GM12878 (cell line): ENCODE data around the gene PHACTR3. TPM values are rescaled to one million over a fixed set of nuclear protein-coding genes. Genes with fewer than 3 reads are reported as not detected.

Source experiments
- ATAC-seq: fragments of 200-7000 bp; cut with Tn5 transposase; 3 replicates; pipeline ENCODE4 v1.9.1; 2020; ENCODE audit warnings: mild to moderate bottlenecking, moderate library complexity
- BruUV-seq: library from RNA; stranded (reverse); fragments of 400-500 nt; replicated peaks from 2 replicates; lab custom pipeline; 2021; lab: Mats Ljungman, UMichigan
- CTCF ChIA-PET: fragments of 300-600 bp; sonication (Branson Sonifier 250); formaldehyde crosslinking; extraction: SDS; loops from one replicate; lab custom pipeline; 2021; ENCODE audit warnings: inconsistent platforms; lab: Yijun Ruan, JAX
- POLR2A ChIA-PET: fragments of 350-600 bp; formaldehyde crosslinking; extraction: SDS; loops from one replicate; lab custom pipeline; 2021; ENCODE audit warnings: inconsistent platforms; lab: Charles Lee
- RAD21 ChIA-PET: fragments of 300-600 bp; sonication (Branson Sonifier 250); formaldehyde crosslinking; loops from one replicate; lab custom pipeline; 2023; ENCODE audit warnings: antibody characterized with exemption; ENCODE audit not compliant: unreplicated experiment; lab: Charles Lee
- SMC1A ChIA-PET: fragments of 300-600 bp; sonication (Branson Sonifier 250); formaldehyde crosslinking; loops from one replicate; lab custom pipeline; 2023; ENCODE audit not compliant: unreplicated experiment, uncharacterized antibody; lab: Charles Lee
- DNase-seq: peaks from one replicate; pipeline ENCODE4 v3.0.0-alpha.2; 2011; ENCODE audit warnings: low read depth, low spot score
- FAIRE-seq: peaks from 3 replicates; lab custom pipeline; 2011; peaks lifted over from hg19 to GRCh38; lab: Jason Lieb, UNC
- H2AFZ ChIP-seq: 2 replicates; pipeline ENCODE4 v1.6.0; 2011; ENCODE audit warnings: low read depth, low read length, control low read depth; ENCODE audit not compliant: control insufficient read depth
- H3K27ac ChIP-seq: 2 replicates; pipeline ENCODE4 v1.5.1; 2011; ENCODE audit warnings: control low read depth; ENCODE audit not compliant: control insufficient read depth, insufficient read depth
- H3K27me3 ChIP-seq, 2 experiments: replicated peaks in 1 of 2; 2 replicates each; pipeline versions ENCODE4 v1.6.0 to v1.6.1; 2011; ENCODE audit warnings: low read length in 1 of 2; ENCODE audit not compliant: control insufficient read depth in 2 of 2, insufficient read depth in 2 of 2
- H3K36me3 ChIP-seq, 2 experiments: 2 replicates each; pipeline ENCODE4 v1.5.1; 2011; ENCODE audit warnings: low read length in 1 of 2; ENCODE audit not compliant: control insufficient read depth in 2 of 2, insufficient read depth in 2 of 2
- H3K4me1 ChIP-seq: 2 replicates; pipeline ENCODE4 v1.6.1; 2011; ENCODE audit warnings: mild to moderate bottlenecking, low read length, moderate library complexity, mixed read lengths; ENCODE audit not compliant: control insufficient read depth, insufficient read depth
- H3K4me2 ChIP-seq: 2 replicates; pipeline ENCODE4 v1.6.0; 2011; ENCODE audit warnings: control low read depth; ENCODE audit not compliant: control insufficient read depth, insufficient read depth
- H3K4me3 ChIP-seq: fragments of 200-600 bp; sonication (generic); 2 replicates; pipeline ENCODE4 v1.5.1; 2016
- H3K79me2 ChIP-seq: 2 replicates; pipeline ENCODE4 v1.6.0; 2011; ENCODE audit warnings: low read length; ENCODE audit not compliant: control insufficient read depth, insufficient read depth
- H3K9ac ChIP-seq: 2 replicates; pipeline ENCODE4 v1.8.0; 2011; ENCODE audit warnings: low read length, control low read depth, mixed read lengths; ENCODE audit not compliant: control insufficient read depth, insufficient read depth
- H3K9me3 ChIP-seq: replicated peaks from 3 replicates; pipeline ENCODE4 v1.5.1; 2011; ENCODE audit warnings: mild to moderate bottlenecking, low read length; ENCODE audit not compliant: control insufficient read depth, insufficient read depth
- H4K20me1 ChIP-seq: 2 replicates; pipeline ENCODE4 v1.6.0; 2011; ENCODE audit not compliant: control insufficient read depth, insufficient read depth
- CBFB ChIP-seq: IDR thresholded peaks from 2 replicates; pipeline ENCODE4 v1.6.1; 2016; ENCODE audit warnings: antibody characterized with exemption, low read depth
- CEBPB ChIP-seq, 2 experiments: fragments of 150-350 bp in 1 of 2; IDR thresholded peaks; 2 replicates each; pipeline ENCODE4 v1.6.1; 2012 to 2014; ENCODE audit warnings: low read depth in 2 of 2, low read length in 2 of 2, borderline replicate concordance in 1 of 2, inconsistent platforms in 1 of 2
- CHD2 ChIP-seq: IDR thresholded peaks from 2 replicates; pipeline ENCODE4 v1.6.1; 2011; ENCODE audit warnings: low read depth, low read length, improper control_type of control experiment, borderline replicate concordance
- ETV6 ChIP-seq, 2 experiments: fragments of 450-650 bp in 1 of 2; IDR thresholded peaks in 1 of 2; conservative IDR thresholded peaks in 1 of 2; 2 replicates each; pipeline ENCODE4 v1.6.1; 2014; ENCODE audit warnings: antibody characterized with exemption in 1 of 2, borderline replicate concordance in 1 of 2, low read depth in 1 of 2, mild to moderate bottlenecking in 1 of 2, moderate library complexity in 1 of 2
- FOXM1 ChIP-seq: IDR thresholded peaks from 2 replicates; pipeline ENCODE4 v1.6.1; 2012; ENCODE audit warnings: low read depth, mild to moderate bottlenecking, inconsistent platforms, low read length, moderate library complexity
- NFXL1 ChIP-seq: fragments of 450-650 bp; IDR thresholded peaks from 2 replicates; pipeline ENCODE4 v1.6.1; 2017; ENCODE audit warnings: antibody characterized with exemption, mild to moderate bottlenecking, borderline replicate concordance
- POU2F2 ChIP-seq: IDR thresholded peaks from 3 replicates; pipeline ENCODE4 v1.6.1; 2011; ENCODE audit warnings: low read depth, mild to moderate bottlenecking, low read length, borderline replicate concordance
- RELA ChIP-seq: fragments of 450-650 bp; IDR thresholded peaks from 2 replicates; pipeline ENCODE4 v1.8.0; 2014; ENCODE audit warnings: borderline replicate concordance; ENCODE audit not compliant: partially characterized antibody
- SIX5 ChIP-seq: IDR thresholded peaks from 2 replicates; pipeline ENCODE4 v1.6.1; 2011; ENCODE audit warnings: mild to moderate bottlenecking, low read depth, low read length, moderate library complexity; ENCODE audit not compliant: severe bottlenecking
- SUPT20H ChIP-seq: IDR thresholded peaks from 2 replicates; pipeline ENCODE4 v1.6.1; 2011; ENCODE audit warnings: low read depth, mild to moderate bottlenecking, low read length, moderate library complexity, borderline replicate concordance; ENCODE audit not compliant: control insufficient read depth
- TARDBP ChIP-seq: IDR thresholded peaks from 2 replicates; pipeline ENCODE4 v1.6.1; 2016; ENCODE audit warnings: borderline replicate concordance
- TBL1XR1 ChIP-seq: IDR thresholded peaks from 2 replicates; pipeline ENCODE4 v1.6.1; 2012; ENCODE audit warnings: low read depth, low read length, improper control_type of control experiment
- TCF7 ChIP-seq: IDR thresholded peaks from 2 replicates; pipeline ENCODE4 v1.6.1; 2014; ENCODE audit warnings: antibody characterized with exemption, borderline replicate concordance
- ZNF207 ChIP-seq: fragments of 450-650 bp; IDR thresholded peaks from 2 replicates; pipeline ENCODE4 v1.6.1; 2014; ENCODE audit warnings: antibody characterized with exemption, mild to moderate bottlenecking, borderline replicate concordance
- ZSCAN29 ChIP-seq: fragments of 450-650 bp; IDR thresholded peaks from 2 replicates; pipeline ENCODE4 v1.6.1; 2017; ENCODE audit warnings: mild to moderate bottlenecking, moderate library complexity
- WGBS: methylation state at CpG from one replicate; pipeline ENCODE4 v1.1.6; 2016; ENCODE audit warnings: low lambda C conversion rate; ENCODE audit not compliant: insufficient replicate concordance, insufficient coverage; ENCODE audit errors: missing lambda C conversion rate; 5-methylcytosine and 5-hydroxymethylcytosine counted together
- in situ Hi-C: fragments of 300-500 bp; cut with MboI; formaldehyde crosslinking; loops from 9 replicates; pipeline ENCODE4 v1.14.3; 2018; ENCODE audit warnings: mixed read lengths
- intact Hi-C: fragments of 100-400 bp; cut with micrococcal nuclease; formaldehyde crosslinking; loops from one replicate; pipeline ENCODE4 v1.14.2; 2022; ENCODE audit not compliant: unreplicated experiment
- polyA plus RNA-seq, 11 experiments: library from polyadenylated mRNA; depleted of rRNA in 4 of 11; unstranded in 6 of 11; stranded (reverse) in 5 of 11; fragments of >200 nt; fragmentation: Nextera tagmentation in 4 of 11; fragmentation: Illumina TruSeq in 1 of 11; extraction: Ambion mirVana in 4 of 11; extraction: Trizol in 1 of 11; gene quantifications; 1 replicate in 1 of 11; 2 replicates in 10 of 11; pipeline versions ENCODE4 v1.2.1 to v1.2.3, GENCODE V29; 2011 to 2016; ENCODE audit warnings: inconsistent platforms in 2 of 11, missing spikeins in 2 of 11, low read depth in 1 of 11
- total RNA-seq, 4 experiments: library from RNA; depleted of rRNA in 3 of 4; stranded (reverse); fragments of >200 nt in 3 of 4; fragmentation: Illumina TruSeq in 1 of 4; extraction: Trizol in 1 of 4; gene quantifications; 2 replicates each; pipeline versions ENCODE4 v1.2.1 to v1.2.3, GENCODE V29; 2013 to 2021
- TF ChIP-seq, protein P1 (sequence below): fragments of 450-650 bp; IDR thresholded peaks from 2 replicates; pipeline ENCODE4 v1.6.1; 2016; ENCODE audit warnings: mild to moderate bottlenecking
- TF ChIP-seq, protein P2 (sequence below): IDR thresholded peaks from 2 replicates; pipeline ENCODE4 v1.6.1; 2011; ENCODE audit warnings: low read depth, mild to moderate bottlenecking, low read length, moderate library complexity, borderline replicate concordance; ENCODE audit errors: extremely low read depth
- TF ChIP-seq, protein P3 (sequence below): fragments of 450-650 bp; formaldehyde crosslinking; IDR thresholded peaks from 2 replicates; pipeline ENCODE4 v1.4.0; 2020; ENCODE audit warnings: mild to moderate bottlenecking, moderate library complexity

Gene PHACTR3
- total and polyA plus RNA-seq, 10 of the 15 experiments (the other 5 are each of a cell fraction or from before 2014, with no cell fraction given), result 0.17 to 2.7 (median 0.27) TPM; not detected in 1

DNA sequence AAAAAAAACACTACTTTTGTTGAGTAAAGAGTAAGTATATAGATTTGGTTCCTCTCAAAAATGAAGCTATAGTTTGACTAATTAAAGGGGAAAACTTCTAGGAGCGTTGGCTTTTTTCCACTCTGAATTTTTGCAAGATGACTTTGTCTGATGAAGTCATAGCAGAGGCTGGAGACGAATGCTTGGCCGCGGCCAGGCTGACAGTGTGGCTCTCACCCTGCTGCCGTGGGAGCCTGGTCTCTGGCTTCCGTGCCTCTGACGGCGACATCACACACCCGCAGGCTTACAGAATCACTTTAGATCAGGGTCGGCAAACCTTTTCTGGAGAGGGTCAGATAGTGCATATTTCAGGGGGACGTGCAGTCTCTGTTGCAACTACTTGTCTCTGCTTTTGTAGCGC is 145.0 kb downstream of the PHACTR3 start (continued):
- no peak for TF ChIP-seq ETV6 (conservative IDR thresholded peaks at IDR 0.05 in 1 of 2, IDR thresholded peaks at IDR 0.05 in 1 of 2; ENCODE audit: borderline replicate concordance in 1 of 2, low read depth in 1 of 2)
- TF ChIP-seq SUPT20H, result no peak

DNA sequence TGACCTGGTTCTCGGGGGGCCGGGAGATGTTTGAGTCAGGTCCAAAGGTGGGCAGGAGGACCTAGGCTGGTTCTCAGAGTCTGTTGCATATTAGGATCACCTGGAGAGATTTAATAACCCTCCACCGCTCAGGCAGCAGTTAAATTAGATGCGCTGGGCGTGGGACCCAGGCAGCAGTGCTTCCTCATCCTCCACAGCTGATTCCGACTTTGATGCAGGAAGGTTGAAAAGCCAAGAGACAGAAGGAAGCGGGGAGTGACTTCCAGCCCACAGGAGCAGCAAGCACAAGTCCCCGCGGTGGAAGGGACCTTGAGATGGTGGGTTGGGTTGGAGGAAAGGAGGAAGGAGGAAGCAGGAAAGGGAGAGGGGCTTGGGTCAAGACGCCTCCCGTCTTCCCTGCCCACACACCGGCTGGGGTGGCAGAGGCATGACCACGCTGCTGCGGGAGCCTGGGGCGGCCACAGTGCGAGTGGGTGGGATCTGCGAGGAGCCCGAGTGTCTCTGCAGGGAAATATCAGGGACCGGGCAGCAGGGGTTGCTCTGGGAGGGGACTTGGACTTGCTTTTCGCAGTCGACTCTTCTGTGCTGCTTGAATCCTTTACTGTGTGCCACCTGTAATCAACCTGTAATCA is 146.0 kb downstream of the PHACTR3 start:
- BruUV-seq, result no TSS peak
- TF ChIP-seq, protein P1, sequence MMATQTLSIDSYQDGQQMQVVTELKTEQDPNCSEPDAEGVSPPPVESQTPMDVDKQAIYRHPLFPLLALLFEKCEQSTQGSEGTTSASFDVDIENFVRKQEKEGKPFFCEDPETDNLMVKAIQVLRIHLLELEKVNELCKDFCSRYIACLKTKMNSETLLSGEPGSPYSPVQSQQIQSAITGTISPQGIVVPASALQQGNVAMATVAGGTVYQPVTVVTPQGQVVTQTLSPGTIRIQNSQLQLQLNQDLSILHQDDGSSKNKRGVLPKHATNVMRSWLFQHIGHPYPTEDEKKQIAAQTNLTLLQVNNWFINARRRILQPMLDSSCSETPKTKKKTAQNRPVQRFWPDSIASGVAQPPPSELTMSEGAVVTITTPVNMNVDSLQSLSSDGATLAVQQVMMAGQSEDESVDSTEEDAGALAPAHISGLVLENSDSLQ, result no peak
- TF ChIP-seq CEBPB (IDR thresholded peaks at IDR 0.05; ENCODE audit: borderline replicate concordance in 1 of 2, low read depth in 2 of 2, low read length in 2 of 2) (no peak), ZSCAN29 (no peak), SIX5 (no peak), TARDBP (no peak), NFXL1 (no peak), POU2F2 (no peak), CBFB (no peak), CHD2 (no peak), RELA (no peak), TCF7 (no peak), ZNF207 (no peak), TBL1XR1 (no peak), FOXM1 (no peak)
- TF ChIP-seq, protein P2, sequence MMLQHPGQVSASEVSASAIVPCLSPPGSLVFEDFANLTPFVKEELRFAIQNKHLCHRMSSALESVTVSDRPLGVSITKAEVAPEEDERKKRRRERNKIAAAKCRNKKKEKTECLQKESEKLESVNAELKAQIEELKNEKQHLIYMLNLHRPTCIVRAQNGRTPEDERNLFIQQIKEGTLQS, result no peak
- TF ChIP-seq, protein P3, sequence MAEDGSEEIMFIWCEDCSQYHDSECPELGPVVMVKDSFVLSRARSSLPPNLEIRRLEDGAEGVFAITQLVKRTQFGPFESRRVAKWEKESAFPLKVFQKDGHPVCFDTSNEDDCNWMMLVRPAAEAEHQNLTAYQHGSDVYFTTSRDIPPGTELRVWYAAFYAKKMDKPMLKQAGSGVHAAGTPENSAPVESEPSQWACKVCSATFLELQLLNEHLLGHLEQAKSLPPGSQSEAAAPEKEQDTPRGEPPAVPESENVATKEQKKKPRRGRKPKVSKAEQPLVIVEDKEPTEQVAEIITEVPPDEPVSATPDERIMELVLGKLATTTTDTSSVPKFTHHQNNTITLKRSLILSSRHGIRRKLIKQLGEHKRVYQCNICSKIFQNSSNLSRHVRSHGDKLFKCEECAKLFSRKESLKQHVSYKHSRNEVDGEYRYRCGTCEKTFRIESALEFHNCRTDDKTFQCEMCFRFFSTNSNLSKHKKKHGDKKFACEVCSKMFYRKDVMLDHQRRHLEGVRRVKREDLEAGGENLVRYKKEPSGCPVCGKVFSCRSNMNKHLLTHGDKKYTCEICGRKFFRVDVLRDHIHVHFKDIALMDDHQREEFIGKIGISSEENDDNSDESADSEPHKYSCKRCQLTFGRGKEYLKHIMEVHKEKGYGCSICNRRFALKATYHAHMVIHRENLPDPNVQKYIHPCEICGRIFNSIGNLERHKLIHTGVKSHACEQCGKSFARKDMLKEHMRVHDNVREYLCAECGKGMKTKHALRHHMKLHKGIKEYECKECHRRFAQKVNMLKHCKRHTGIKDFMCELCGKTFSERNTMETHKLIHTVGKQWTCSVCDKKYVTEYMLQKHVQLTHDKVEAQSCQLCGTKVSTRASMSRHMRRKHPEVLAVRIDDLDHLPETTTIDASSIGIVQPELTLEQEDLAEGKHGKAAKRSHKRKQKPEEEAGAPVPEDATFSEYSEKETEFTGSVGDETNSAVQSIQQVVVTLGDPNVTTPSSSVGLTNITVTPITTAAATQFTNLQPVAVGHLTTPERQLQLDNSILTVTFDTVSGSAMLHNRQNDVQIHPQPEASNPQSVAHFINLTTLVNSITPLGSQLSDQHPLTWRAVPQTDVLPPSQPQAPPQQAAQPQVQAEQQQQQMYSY, result no peak

More for the DNA sequence above, 146.0 kb downstream of the PHACTR3 start:
- Histone ChIP-seq H3K79me2 (no peaks in the 10 kb centered on the region), H3K27me3 (no peaks in the 10 kb centered on the region; a peak in 1 of 4 replicates), H3K9me3 (no peaks in the 10 kb centered on the region), H4K20me1 (no peaks in the 10 kb centered on the region), H3K4me1 (peaks cover 28% of the 10 kb centered on the region), H3K4me2 (no peak overlapping the region), H3K9ac (no peak overlapping the region), H3K4me3 (no peak overlapping the region), H3K27ac (no peak overlapping the region), H2AFZ (no peak overlapping the region), H3K36me3 (no peaks in the 10 kb centered on the region)
- intact Hi-C loops (no loop called here), in situ Hi-C loops (loop anchor here (5.0 kb wide), 2 partner anchors 153 to 178 kb away; no protein-coding TSS in a partner anchor)
- ChIA-PET SMC1A (no interaction called here), RAD21 (no interaction called here), CTCF (interaction anchor here (3.7 to 4.6 kb wide), 2 partner anchors 153 to 179 kb away, joined by 17 to 26 read pairs; no protein-coding TSS in a partner anchor), POLR2A (no interaction called here)
- FAIRE-seq (no peak), DNase-seq (no peak), ATAC-seq (no peak)
- WGBS, result 54% methylated on average over 21 of the region's 21 CpGs
